Stimulated activated CD4-positive, alpha-beta T cell treated with anti-CD3 and anti-CD28 coated beads, Interleukin-1b, Interleukin-23, amount 100 ng/mL, for 1 hour (primary cell): ENCODE measurements around the gene IFIT5.
"Not testable (repeated sequence)": the region's sequence is repeated elsewhere in the genome, so short reads cannot be mapped to it uniquely, and the experiment has no call there.

Source experiments
- DNase-seq, 2 donors: peaks; one replicate each; pipeline ENCODE4 v3.0.0-alpha.2; 2020; ENCODE audit warnings: low read depth in 2 of 2

IFIT5 gene

GRCh38 chr10:89392974-89393373 is 21.4 kb upstream of the IFIT5 start:
- no peak for DNase-seq

GRCh38 chr10:89393898-89394297 is 20.5 kb upstream of the IFIT5 start:
- DNase-seq = no peak

GRCh38 chr10:89395141-89395540 is 19.2 kb upstream of the IFIT5 start:
- no peak for DNase-seq

GRCh38 chr10:89398003-89398749 is 16.2 kb upstream of the IFIT5 start:
- DNase-seq = no peak

GRCh38 chr10:89399956-89400355 is 14.4 kb upstream of the IFIT5 start:
- no peak for DNase-seq

- no peak for DNase-seq
Measured at GRCh38 chr10:89403043-89403442, 11.3 kb upstream of the IFIT5 start.

GRCh38 chr10:89404104-89405047 is 10.0 kb upstream of the IFIT5 start:
- no peak for DNase-seq

GRCh38 chr10:89406178-89406577 is 8.2 kb upstream of the IFIT5 start:
- DNase-seq = not testable (repeated sequence)

- not testable (repeated sequence) for DNase-seq
Measured at GRCh38 chr10:89407792-89408191, 6.6 kb upstream of the IFIT5 start.

- not testable (repeated sequence) for DNase-seq
Measured at GRCh38 chr10:89409282-89409681, 5.1 kb upstream of the IFIT5 start.

- DNase-seq = not testable (repeated sequence)
Measured at GRCh38 chr10:89410551-89410950, 3.8 kb upstream of the IFIT5 start.

- not testable (repeated sequence) for DNase-seq
Measured at GRCh38 chr10:89411135-89411534, 3.2 kb upstream of the IFIT5 start.

- DNase-seq = not testable (repeated sequence)
Measured at GRCh38 chr10:89412276-89412675, 2.1 kb upstream of the IFIT5 start.

- no peak for DNase-seq
Measured at GRCh38 chr10:89413398-89413912, 913 bp upstream of the IFIT5 start.

- DNase-seq = peak in 1 of 2 donors; percentile 9
Measured at GRCh38 chr10:89414879-89415821, 782 bp downstream of the IFIT5 start.

- DNase-seq = no peak
Measured at GRCh38 chr10:89416465-89416864, 2.1 kb downstream of the IFIT5 start.

- no peak for DNase-seq
Measured at GRCh38 chr10:89419548-89419947, 5.2 kb downstream of the IFIT5 start.

- DNase-seq = no peak
Measured at GRCh38 chr10:89421018-89421476, 6.7 kb downstream of the IFIT5 start.

GRCh38 chr10:89425000-89425399 is 10.6 kb downstream of the IFIT5 start:
- DNase-seq = no peak

GRCh38 chr10:89426230-89426868 is 12.0 kb downstream of the IFIT5 start:
- DNase-seq = no peak

- DNase-seq = no peak
Measured at GRCh38 chr10:89427629-89428028, 13.3 kb downstream of the IFIT5 start.
